ENCODE data around the gene AGO4.
"Not testable (repeated sequence)": the region's sequence is repeated elsewhere in the genome, so short reads cannot be mapped to it uniquely, and the experiment has no call there.

AGO4 gene

DNA sequence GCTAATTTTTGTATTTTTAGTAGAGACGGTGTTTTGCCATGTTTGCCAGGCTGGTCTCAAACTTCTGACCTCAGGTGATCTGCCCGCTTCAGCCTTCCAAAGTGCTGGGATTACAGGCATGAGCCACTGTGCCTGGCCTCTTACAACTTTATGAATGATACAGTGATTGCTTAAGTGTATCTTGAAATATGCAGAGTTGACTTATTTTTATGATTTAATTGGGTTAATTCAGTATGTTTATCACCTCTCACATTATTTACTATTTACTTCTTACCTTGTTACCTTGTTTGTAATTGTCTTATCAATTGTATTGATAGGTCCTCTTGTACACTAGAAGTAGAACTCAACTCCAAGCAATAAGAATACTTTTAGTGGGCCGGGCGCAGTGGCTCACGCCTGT, 4.9 kb downstream of the AGO4 start:
- DNase-seq, result not testable (repeated sequence)

GRCh38 chr1:35825255-35825654, 17.4 kb downstream of the AGO4 start:
- DNase-seq, result no peak

DNA sequence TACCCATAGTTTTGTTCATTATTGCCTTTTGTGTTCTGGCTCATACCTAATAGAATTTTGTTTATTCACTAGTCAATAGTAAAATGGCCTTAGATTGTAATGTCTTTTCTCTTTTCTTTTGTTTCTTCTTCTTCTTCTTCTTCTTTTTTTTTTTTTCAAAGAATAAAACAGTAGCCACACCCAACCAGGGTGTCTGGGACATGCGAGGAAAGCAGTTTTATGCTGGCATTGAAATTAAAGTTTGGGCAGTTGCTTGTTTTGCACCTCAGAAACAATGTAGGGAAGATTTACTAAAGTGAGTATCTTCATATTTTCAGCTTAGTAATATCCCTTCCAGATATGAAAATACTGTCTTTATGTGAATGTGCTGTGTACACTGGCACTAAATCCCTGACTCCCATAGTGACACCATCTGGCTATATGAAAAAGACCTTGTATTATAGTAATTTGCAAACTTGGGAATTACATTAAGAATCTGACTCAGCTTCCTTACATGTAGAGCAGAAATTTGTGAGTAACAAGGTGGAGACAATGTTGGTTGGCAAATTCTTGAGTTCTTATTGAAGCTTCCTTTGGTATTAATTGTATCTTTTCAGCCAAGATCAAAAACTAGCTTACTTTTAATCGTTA, 24.6 kb downstream of the AGO4 start:
- no peak for DNase-seq

DNA sequence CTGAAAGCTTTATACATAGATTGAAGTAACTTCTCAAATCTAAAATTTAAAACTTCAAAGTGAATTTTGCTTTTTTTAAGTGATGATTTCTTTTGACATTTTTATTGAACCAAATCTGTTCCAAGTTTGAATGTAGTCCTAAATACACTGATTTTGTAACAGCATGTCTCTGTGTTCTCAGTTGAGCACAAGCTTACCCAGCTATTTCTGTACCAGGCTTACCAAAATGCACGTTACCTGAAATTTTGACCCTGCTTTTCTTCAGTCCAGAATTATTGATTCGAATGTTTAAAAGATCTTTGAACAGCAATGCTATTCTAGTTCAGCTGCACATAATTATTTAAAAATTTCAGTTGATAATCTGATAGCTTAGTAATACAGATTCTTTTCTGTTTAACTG, 25.6 kb downstream of the AGO4 start:
- DNase-seq, result no peak

- DNase-seq, result no peak
Measured at GRCh38 chr1:35834218-35834617, 26.4 kb downstream of the AGO4 start.

- DNase-seq, result no peak
Measured at GRCh38 chr1:35835398-35835797, 27.6 kb downstream of the AGO4 start.

GRCh38 chr1:35836734-35837133, 28.9 kb downstream of the AGO4 start:
- no peak for DNase-seq

DNA sequence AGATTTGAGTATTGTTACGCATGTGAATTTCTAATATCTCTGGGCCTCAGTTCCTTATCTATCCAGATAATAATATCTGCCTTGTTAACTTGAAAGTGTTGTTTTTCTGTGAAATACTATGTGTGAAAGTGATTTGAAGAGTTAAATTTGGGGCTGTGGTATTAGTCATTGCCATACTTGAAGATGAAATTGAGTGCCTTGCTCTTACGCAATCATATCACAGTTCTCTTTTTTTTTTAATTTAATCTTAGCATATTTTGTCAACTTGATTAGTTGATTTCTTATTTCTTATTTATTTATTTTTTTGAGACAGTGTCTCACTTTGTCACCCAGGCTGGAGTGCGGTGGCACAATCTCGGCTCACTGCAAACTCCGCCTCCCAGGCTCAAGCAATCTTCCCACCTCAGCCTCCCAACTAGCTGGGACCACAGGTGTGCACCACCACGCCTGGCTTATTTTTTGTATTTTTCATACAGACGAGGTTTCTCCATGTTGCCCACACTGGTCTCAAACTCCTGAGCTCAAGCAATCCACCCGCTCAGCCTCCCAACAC, 31.0 kb downstream of the AGO4 start:
- no peak for DNase-seq

DNA sequence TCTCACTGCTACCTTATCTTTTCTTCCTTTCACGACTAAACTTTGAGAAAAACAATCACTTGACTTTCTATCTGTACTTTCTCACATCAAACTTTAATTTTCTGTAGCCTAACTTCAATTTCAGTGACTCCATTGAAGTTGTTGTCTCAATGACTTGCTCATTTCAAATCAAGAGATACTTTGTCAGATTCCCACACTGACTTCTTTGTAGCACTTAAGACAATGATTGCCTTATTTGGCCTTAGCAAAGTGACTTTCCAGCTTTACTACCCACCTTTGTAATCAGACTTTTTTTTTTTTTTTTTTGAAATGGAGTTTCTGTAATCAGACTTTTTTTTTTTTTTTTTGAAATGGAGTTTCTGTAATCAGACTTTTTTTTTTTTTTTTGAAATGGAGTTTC, 37.0 kb downstream of the AGO4 start:
- no peak for DNase-seq

- no peak for DNase-seq
Measured at GRCh38 chr1:35845766-35846165, 38.0 kb downstream of the AGO4 start.

DNA sequence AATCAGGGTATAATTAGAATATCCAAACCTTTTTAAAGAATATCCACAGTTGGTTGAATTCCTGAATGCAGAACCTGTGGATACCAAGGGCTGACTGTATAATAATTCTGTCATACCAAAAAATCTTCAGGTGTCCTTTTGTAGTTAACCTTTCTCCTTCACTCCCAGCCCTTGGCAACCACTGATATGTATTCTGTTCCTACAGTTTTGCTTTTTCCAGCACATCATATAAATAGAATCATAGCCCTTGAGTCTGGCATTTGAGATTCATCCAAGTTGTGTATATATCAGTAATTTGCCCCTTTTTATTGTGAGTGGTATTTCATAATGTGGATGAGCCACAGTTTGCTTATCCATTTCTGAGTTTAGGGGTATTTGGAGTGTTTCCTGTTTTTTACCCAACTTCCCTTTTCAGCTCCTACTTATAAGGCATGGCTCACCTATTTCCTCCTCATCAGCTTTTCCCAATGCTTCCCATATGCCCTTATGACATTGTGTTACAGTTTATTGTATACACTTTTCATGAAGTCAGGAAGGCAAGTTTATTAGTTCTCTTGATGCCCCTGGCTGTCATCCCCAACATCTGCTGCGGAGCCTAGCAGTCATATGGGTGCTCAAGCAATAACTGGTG, 40.2 kb downstream of the AGO4 start:
- no peak for DNase-seq

GRCh38 chr1:35850051-35850450, 42.2 kb downstream of the AGO4 start:
- DNase-seq, result no peak

- DNase-seq, result no peak
Measured at GRCh38 chr1:35850716-35851115, 42.9 kb downstream of the AGO4 start.

DNA sequence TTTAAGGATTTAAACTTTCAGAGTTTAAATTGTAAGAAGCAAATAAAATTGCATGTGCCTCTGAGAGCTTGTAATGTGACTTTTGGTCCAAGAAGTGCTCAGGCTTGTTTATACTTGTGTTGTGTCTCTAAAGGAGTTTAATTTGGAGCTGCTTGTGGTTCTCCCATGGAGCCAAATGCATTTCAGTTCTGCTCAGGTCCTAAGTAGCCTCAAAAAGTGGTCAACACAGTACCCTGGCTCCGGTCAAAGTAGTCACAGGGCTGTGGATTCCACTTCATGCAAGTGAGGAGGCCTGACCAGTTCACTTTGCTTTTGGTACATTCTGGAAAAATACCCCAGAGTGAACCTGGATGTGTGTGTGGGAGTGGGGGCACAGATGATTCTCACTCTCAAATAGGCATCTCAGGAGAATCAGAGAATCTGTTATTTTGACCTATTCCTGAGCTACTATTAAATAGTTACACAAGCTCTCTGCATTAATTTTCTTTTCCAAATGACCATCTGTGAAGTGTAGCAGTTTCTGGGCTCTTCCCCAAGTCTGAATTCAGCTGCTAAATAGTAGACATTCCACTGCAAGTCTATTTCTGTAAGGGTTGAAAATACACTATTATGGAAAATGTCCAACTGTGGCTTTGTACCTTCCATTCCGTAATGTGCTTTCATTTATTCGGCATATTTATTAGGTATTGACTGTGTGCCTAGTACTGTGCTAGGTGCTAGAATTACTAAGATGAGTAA, 43.5 kb downstream of the AGO4 start:
- no peak for DNase-seq

DNA sequence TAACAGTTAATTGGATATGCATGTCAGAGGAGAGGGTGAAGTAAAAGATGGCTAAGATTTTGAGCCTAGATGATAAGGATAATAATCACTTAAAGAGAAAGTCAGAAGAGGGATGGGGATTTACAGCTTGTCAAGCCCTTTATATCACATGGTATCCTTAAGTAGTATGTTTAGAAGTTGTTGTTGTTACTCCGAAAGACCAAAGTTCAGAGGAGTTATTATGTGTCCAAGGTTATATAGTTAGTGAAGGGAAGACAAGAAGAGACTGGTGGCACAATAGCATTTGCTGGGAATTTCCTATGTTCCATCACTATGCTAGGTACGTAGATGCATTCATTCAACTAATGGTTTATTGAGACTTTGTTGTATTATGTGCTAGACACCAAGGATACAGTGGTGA, 44.4 kb downstream of the AGO4 start:
- no peak for DNase-seq

DNA sequence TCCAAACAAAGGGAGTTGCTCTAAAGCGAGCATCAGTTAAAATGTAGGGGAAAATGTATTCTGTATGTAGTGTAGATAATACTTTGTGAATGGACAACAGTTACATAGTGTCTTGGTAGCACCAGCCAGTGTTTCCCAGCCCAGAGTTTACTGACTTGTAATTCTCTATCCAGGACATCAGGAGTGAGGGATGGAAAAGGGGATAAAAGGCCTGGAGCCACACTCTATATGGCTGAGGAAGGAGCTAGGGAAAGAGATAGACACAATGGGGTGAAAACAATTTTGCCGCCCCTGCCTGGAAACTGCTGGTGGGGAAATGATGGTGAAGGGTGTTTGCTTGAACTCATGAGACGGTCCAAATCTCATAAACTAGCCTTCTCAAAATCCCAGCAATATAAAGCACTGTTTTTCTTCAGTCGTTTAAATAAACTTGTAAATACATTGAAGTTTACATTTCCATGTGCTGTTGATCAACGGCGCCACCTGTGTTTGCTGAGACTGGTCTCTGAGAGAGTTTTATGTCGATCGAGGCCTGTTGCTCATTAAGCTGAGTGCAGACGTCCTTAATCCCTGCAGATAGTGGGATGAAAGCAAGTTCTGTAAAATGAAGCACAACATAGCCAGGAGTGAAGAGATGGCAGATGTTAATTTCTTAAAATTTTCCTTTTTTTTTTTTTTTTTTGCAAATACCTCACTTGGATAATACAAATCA, 47.3 kb downstream of the AGO4 start:
- DNase-seq, result no peak

DNA sequence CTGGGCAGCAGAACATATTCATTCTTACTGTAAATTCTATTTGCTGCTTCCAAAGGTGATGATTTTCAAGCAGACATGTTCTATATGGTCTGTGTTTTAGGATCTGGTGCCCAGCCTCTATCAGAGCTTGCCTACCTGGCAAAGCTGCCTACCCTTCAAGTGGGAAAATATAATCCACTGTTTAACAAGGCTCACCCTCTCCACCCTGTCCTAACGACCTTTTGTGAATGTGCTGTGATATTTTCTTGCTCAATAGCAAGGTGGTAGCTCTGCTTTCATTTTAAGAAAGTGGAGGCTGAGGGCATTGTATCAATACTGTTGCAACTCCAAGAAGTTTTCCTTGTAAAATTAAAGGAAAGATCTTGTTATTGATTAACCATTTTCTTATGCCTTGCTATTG, 49.1 kb downstream of the AGO4 start:
- DNase-seq, result no peak

GRCh38 chr1:35857830-35858229, 50.0 kb downstream of the AGO4 start:
- DNase-seq, result no peak

DNA sequence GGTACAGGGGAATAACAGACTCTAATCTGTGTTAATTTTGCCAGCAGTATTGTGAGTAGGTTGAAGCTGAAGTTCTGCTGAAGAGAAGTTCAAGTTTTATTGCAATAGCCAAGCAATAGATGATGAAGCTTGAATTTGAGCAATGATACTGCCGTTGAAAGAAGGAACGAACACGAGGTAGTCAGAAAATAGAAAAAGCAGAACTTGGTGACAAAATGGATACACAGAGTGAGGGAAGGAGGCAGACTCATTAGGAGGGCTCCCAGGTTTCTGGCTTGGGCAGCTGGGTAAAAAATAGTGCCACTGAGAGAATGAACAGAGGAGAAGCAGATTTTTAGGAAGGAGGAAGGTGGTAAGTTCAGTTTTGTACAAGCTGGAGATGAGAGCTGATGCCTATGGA, 52.9 kb downstream of the AGO4 start:
- no peak for DNase-seq

GRCh38 chr1:35863136-35863535, 55.3 kb downstream of the AGO4 start:
- no peak for DNase-seq

- no peak for DNase-seq
Measured at GRCh38 chr1:35863881-35864625, 56.2 kb downstream of the AGO4 start.

- no peak for DNase-seq
Measured at GRCh38 chr1:35864813-35865212, 57.0 kb downstream of the AGO4 start.

DNA sequence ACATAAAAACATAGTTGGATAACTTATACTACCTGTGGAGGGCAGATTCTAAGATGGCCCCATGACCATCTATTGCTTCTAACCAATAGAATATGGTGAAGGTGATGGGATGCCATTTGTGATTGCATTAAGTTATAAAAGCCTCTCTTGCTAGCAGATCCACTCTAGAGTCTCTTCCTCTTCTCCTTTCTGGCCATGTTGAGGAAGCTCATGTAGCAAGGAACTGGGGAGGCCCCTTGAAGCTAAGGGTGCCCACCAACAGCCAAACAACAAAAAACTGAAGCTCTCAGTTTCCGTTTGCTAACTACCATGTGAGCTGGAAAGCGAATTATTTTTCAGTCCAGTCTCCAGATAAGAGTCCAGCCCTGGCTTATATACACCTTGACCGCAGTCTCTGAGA, 59.2 kb downstream of the AGO4 start:
- DNase-seq, result no peak
